NCI-H526 (cell line): ENCODE data around the gene MRPS6.

Experiments used
- DNase-seq, 2 experiments: peaks; one replicate each; lab custom pipeline; 2025; lab: John Stamatoyannopoulos, UW

Gene MRPS6

GRCh38 chr21:34071683-34072082 is 1.7 kb upstream of the MRPS6 start:
- no peak for DNase-seq

DNA sequence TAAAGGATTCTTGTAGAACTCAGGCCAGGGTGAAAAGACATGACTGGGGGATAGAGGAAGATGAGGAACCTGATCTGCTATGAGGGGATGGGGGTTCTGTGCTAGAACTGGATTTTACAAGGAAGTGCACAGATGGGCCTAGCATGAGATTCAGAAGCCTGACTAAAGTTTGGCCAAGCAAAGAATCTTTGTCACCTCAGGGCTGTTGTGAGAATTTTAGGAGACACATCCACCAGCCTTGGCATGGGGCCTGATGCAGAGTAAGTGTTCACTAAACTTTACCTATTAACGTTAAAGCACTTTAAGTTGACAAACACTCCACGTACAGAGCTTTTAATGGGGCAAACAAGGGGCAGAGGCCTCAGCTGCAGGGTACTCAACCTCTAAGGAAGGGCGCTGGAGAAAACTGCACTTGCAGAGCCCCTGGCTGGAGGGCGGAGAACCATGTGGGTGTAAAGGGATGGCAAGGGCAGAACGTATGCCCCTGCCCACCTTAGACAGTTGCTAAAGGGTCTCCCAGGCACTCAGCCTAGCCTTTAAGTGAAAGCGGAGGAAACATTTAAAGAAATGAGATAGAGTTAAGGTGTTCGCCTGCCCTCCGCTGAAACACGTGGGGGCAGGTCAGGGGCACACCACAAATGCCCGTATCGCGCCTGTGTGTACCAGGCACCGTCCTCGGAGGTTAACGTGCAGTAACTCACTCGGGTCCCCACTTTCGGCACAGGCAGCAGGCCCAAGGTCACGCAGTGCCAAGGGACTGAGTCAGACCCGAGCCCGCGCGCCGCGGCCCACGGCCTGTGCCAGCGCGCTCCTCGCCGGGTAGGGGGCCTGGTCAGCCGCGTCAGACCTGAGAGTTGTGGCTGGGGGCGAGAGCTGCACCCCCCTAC is 990 bp upstream of the MRPS6 start:
- DNase-seq, result no peak

DNA sequence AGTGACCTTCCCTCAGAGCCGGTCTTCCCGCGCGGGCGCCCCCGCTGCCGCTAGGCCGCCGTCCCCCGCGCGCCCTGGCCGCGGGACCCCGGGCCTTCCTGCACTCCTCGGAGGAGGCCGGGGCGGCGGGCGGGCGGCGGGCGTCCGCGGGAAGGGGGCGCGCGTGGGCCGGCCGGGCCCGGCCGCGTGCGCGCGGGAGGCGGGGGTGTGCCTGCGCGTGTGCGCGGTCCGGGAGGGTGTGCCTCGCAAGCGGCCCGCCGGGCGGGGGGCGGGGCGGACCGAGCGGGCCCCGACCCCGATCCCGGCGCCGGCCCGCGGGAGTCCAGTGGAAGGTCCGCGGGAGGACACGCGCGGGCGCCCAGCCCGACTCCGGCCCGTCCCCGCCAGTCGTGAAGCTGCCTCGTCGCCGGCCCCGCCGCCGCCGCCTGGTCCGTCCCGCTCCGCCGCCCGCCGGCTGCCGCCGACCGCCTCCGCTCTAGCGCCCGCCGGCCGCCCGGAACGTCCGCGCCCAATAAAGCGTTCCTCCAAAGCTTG is 438 bp downstream of the MRPS6 start:
- DNase-seq, result peak in 1 of 2 experiments; percentile 60

DNA sequence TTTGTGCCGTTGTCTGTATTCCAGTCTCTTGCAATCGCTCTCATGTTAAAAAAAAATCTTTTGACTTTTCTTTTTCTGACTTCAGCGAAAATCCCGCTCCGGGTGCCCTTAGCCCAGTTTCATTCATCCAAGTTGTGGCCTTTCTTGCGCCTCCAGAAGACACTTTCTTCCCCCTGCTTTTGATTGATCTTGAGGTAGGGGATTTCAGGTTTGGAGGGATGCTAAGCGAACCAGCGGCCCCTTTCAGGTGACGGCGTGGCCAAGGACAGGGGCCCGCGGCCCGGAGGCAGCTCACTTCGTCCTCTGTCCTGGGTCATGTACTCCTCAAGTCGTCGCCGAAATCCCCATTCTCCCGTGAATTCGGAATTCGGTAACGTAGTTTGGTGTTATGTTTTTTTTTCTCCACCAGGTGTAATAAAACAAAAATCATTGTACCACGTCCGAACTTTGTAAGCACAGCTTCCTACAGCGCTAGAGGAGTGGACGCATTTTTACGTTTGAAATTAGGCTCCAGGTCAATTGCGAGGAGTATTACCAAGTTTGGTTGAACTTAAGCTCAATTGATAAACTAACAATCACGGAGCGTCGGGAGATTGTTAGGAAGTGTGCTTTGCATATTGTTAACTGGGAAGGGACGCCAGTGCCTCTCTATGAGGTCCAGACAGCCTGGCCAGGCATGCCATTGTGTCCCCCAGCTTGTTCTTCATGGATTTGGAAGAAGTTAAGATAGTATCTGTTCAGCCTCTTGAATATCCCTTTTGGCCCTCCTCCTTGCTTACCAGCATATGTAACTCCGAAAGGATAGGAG is 1.1 kb downstream of the MRPS6 start:
- DNase-seq, result peak in 1 of 2 experiments; percentile 38

DNA sequence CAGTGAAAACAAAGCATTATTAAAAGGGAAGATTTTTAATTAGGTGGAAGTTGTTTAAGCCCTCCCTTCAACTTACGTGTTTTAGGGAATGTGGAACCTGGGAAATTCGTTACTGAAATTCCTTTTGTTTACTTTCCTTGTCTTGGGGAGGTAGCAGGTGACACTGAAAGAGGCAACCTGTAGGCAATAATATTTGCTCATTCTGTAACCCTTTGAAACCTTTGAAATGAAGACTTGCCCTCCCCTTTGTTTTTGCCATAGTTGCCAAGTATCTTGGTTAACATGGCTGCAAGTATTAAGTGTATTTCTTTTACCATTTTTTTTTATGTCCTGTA is 1.7 kb downstream of the MRPS6 start:
- DNase-seq, result no peak

- DNase-seq, result no peak
Measured at GRCh38 chr21:34075760-34076660, 2.6 kb downstream of the MRPS6 start.

DNA sequence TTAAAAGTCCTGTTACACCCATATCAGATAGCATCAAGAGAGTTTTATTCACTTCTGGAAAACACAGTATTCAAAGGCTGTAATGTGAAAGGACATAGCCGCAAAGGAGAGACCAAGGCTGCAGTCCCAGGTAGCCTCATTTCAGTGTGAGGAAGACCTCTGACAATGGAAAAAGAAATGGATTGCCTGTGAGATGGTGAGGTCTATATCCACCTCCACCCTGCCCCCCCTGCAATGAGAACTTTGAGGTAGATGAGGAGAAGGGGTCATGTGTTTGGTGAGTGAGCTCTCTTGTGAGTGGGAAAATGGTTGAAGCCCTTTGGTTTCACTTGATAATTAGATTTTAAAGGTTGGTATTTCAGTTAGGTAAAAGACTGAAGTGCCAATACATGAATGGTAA is 3.5 kb downstream of the MRPS6 start:
- DNase-seq, result no peak

DNA sequence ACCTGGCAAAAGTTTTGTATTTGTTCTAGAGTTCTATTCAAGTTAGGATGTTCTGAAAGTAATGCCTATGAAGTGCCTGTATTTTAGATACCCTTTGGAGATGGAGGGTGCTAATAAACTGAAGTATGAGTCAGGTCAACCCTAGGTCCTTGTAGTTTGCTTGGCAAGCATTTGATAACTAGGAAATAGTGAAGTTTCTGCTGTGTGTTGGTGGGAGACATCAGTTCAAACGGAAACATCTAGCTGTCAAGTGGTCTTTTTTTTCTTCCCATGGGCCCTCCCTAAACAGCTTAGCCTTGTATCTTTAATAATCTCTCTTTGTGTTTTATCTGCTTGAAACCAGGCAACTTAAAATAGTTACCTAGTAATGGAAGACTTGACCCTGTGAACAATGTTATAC is 4.5 kb downstream of the MRPS6 start:
- DNase-seq, result no peak

DNA sequence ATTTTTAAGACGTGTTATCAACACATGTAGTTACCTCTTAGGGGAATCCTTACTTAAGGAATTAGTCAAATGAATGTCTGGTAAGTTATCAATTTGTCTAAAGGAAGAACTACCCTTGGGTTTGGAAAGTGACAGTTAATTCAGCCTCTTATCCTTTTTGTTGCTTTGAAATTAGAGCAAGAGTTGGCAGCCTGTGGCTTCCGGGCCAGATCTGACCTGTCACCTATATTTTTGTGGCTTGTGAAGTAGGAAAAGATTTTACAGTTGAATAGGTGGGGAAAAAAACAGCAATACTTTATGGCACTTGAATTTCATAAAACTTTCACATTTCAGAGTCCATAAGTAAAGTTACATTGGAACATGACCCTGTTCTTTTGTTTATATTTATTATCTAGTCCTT is 5.5 kb downstream of the MRPS6 start:
- DNase-seq, result no peak

GRCh38 chr21:34080710-34081109 is 7.3 kb downstream of the MRPS6 start:
- DNase-seq, result no peak

- no peak for DNase-seq
Measured at GRCh38 chr21:34082769-34083168, 9.4 kb downstream of the MRPS6 start.

DNA sequence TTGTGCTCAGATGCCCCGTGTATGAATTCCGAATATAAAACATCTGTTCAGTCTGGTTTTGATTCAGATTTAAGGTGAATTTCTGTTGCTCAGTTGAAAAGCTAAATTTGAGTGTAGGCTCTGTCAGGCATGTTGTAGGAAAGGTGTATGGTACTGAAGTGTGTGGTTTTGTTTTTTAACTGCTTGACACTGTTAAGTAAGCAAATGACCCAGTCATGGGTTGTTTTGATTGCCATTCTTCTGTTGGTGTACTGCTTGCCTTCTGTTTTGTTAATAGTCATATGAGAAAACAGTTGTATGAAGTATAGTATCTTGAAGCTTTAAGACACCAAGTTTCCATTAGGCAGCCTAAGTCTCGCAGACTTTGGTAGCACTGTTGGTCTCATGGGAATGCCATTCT is 10.0 kb downstream of the MRPS6 start:
- no peak for DNase-seq

GRCh38 chr21:34085129-34085528 is 11.8 kb downstream of the MRPS6 start:
- DNase-seq, result no peak

- no peak for DNase-seq
Measured at GRCh38 chr21:34086887-34087306, 13.5 kb downstream of the MRPS6 start.

GRCh38 chr21:34088752-34089151 is 15.4 kb downstream of the MRPS6 start:
- DNase-seq, result no peak

DNA sequence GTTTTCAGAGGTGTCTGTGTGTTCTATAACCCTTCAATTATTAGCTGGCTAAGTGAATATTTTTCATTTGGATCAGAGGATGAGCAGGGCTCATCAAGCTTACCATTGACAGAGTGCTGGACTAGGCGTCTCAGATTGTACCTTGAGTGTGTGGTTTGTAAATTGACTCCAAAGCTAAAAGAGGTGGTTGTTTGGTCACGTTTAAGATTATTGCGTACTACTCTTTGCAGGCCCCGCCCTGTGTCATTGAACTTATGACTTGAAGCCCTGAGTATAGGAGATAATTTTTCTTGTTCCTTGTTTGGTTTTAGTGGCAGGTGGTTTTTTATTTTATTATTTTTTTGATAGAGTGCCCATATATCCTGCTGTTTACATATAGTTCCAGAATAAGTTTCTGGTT is 17.7 kb downstream of the MRPS6 start:
- DNase-seq, result no peak

- DNase-seq, result peak in 1 of 2 experiments; percentile 8
Measured at GRCh38 chr21:34091607-34092006, 18.2 kb downstream of the MRPS6 start.

GRCh38 chr21:34092262-34092921 is 19.0 kb downstream of the MRPS6 start:
- no peak for DNase-seq

DNA sequence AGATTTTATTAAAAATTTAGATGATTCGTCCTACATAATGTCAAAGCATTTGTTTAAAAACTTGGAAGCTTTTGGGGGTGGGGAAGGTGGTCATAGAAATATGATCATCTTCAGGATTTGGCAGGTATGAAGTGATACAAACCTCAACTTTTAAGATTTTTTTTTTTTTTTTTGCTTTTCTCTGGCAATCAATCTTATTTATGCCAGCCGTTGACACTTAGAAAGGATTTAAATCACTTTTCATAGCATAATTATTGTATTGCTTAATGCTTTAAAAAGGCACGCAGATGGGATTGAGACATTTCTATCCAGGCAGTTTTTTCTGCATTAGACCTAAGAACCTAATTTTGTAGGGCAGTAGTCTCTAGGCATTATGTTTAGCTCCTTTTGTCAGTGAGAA is 19.7 kb downstream of the MRPS6 start:
- DNase-seq, result no peak

- DNase-seq, result no peak
Measured at GRCh38 chr21:34094949-34095348, 21.6 kb downstream of the MRPS6 start.

DNA sequence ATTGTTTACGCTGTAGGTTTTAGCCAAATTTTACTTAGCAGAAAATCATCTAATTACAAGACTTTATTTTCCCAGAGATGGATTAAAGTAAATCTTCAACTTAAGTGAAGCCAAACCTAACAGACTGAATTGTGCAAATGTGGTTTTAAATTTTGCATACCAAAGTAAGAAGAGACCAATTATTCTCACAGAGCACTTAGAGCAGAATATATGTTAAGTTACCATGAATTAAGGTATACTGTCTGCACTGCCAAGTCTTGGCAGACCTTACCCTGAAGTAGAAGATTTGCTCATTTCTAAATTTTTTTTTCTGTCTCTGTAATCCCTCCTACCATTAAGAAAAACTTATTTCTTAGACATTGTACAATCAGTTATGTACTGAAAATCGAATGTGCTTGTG is 24.1 kb downstream of the MRPS6 start:
- peak in 1 of 2 experiments; percentile 5 for DNase-seq
